ENCODE measurements around the gene BRIP1. TPM values are rescaled to one million over a fixed set of nuclear protein-coding genes. Genes with fewer than 3 reads are reported as not detected.

Gene BRIP1
- total and polyA plus RNA-seq, 10 donors = 0.41 to 3.7 (median 1.5) TPM

- no peak for TF ChIP-seq POLR2A (IDR thresholded peaks at IDR 0.05)
- TF ChIP-seq CTCF (IDR thresholded peaks at IDR 0.05 in 8 of 11, conservative IDR thresholded peaks at IDR 0.05 in 3 of 11) = no peak
- no peak for TF ChIP-seq POLR2AphosphoS5 (IDR thresholded peaks at IDR 0.05)
- no peak overlapping the region for H3K4me3 ChIP-seq
- no peak for DNase-seq
- H3K9me3 ChIP-seq = no peaks in the 10 kb centered on the region
- WGBS, 5 donors = 83 to 91% (median 86%) methylated on average over 6 of the region's 6 CpGs
- H3K4me1 ChIP-seq = no peaks in the 10 kb centered on the region
- peaks cover 0 to 7% (median 0%) of the 10 kb centered on the region in 7 donors for H3K27me3 ChIP-seq (replicated peaks in 1 of 7)
- intact Hi-C loops (cut with DNase I; ENCODE audit: low total_unique reads) = no loop called here
- H3K36me3 ChIP-seq = no peaks in the 10 kb centered on the region
- H3K27ac ChIP-seq = no peak overlapping the region
Observed at GRCh38 chr17:61641084-61641483, 222.2 kb downstream of the BRIP1 start.

GRCh38 chr17:61639818-61640217, 223.5 kb downstream of the BRIP1 start:
- intact Hi-C loops (cut with DNase I; ENCODE audit: low total_unique reads) = no loop called here
- H3K9me3 ChIP-seq = peaks cover 0 to 9% (median 2%) of the 10 kb centered on the region in 8 donors
- 85 to 97% (median 92%) methylated on average over 1 of the region's 1 CpG for WGBS, 5 donors
- no peak for TF ChIP-seq POLR2A (IDR thresholded peaks at IDR 0.05)
- TF ChIP-seq POLR2AphosphoS5 (IDR thresholded peaks at IDR 0.05) = no peak
- TF ChIP-seq CTCF (IDR thresholded peaks at IDR 0.05 in 8 of 11, conservative IDR thresholded peaks at IDR 0.05 in 3 of 11) = no peak
- DNase-seq = no peak
- no peak overlapping the region for H3K4me3 ChIP-seq
- peaks cover 0 to 14% (median 0%) of the 10 kb centered on the region in 7 donors for H3K27me3 ChIP-seq (replicated peaks in 1 of 7)
- no peaks in the 10 kb centered on the region for H3K4me1 ChIP-seq
- H3K36me3 ChIP-seq = no peaks in the 10 kb centered on the region
- H3K27ac ChIP-seq = no peak overlapping the region

GRCh38 chr17:61638087-61638486, 225.2 kb downstream of the BRIP1 start:
- 42 to 79% (median 54%) methylated on average over 1 of the region's 1 CpG for WGBS, 5 donors
- intact Hi-C loops (cut with DNase I; ENCODE audit: low total_unique reads) = no loop called here
- peaks cover 0 to 8% (median 0%) of the 10 kb centered on the region in 7 donors for H3K27me3 ChIP-seq (replicated peaks in 1 of 7)
- TF ChIP-seq POLR2A (IDR thresholded peaks at IDR 0.05) (no peak), POLR2AphosphoS5 (IDR thresholded peaks at IDR 0.05) (no peak), CTCF (IDR thresholded peaks at IDR 0.05 in 8 of 11, conservative IDR thresholded peaks at IDR 0.05 in 3 of 11) (no peak)
- no peak overlapping the region for H3K4me3 ChIP-seq
- no peak overlapping the region for H3K27ac ChIP-seq
- H3K4me1 ChIP-seq = no peaks in the 10 kb centered on the region
- no peak for DNase-seq
- peaks cover 0 to 11% (median 3%) of the 10 kb centered on the region in 8 donors for H3K9me3 ChIP-seq
- no peaks in the 10 kb centered on the region for H3K36me3 ChIP-seq

- peak in 9 of 11 experiments; percentile 40 to 68 (median 58) for TF ChIP-seq CTCF (IDR thresholded peaks at IDR 0.05 in 8 of 11, conservative IDR thresholded peaks at IDR 0.05 in 3 of 11)
- no peak for TF ChIP-seq POLR2A (IDR thresholded peaks at IDR 0.05)
- intact Hi-C loops (cut with DNase I; ENCODE audit: low total_unique reads) = no loop called here
- DNase-seq = no peak
- 18 to 26% (median 24%) methylated on average over 3 of the region's 3 CpGs for WGBS, 5 donors
- H3K9me3 ChIP-seq = peaks cover 0 to 11% (median 3%) of the 10 kb centered on the region in 8 donors
- no peak overlapping the region for H3K27ac ChIP-seq
- H3K36me3 ChIP-seq = no peaks in the 10 kb centered on the region
- H3K4me3 ChIP-seq = no peak overlapping the region
- H3K4me1 ChIP-seq = no peaks in the 10 kb centered on the region
- peaks cover 0 to 16% (median 0%) of the 10 kb centered on the region in 7 donors for H3K27me3 ChIP-seq (replicated peaks in 1 of 7)
Observed at GRCh38 chr17:61635913-61636432, 227.4 kb downstream of the BRIP1 start.
